Astrocyte (in vitro differentiated cells and primary cell): ENCODE measurements around the gene MTA2. TPM values are rescaled to one million over a fixed set of nuclear protein-coding genes. Genes with fewer than 3 reads are reported as not detected.

Experiments
- DNase-seq: peaks from one replicate; pipeline ENCODE4 v3.0.0-alpha.2; 2010; ENCODE audit warnings: low read depth
- FAIRE-seq: peaks from 2 replicates; lab custom pipeline; 2011; peaks lifted over from hg19 to GRCh38; lab: Jason Lieb, UNC
- H2AFZ ChIP-seq: 2 replicates; pipeline ENCODE4 v1.6.0; 2012; ENCODE audit warnings: low read depth, low read length, inconsistent platforms
- H3K27ac ChIP-seq: 2 replicates; pipeline ENCODE4 v1.5.1; 2011; ENCODE audit warnings: low read depth, low read length, inconsistent platforms
- H3K27me3 ChIP-seq: 2 replicates; pipeline ENCODE4 v1.6.0; 2011; ENCODE audit warnings: low read length, inconsistent platforms; ENCODE audit not compliant: insufficient read depth
- H3K36me3 ChIP-seq: 2 replicates; pipeline ENCODE4 v1.5.1; 2011; ENCODE audit warnings: low read length, inconsistent platforms; ENCODE audit not compliant: insufficient read depth
- H3K4me1 ChIP-seq: 2 replicates; pipeline ENCODE4 v1.5.1; 2011; ENCODE audit warnings: low read length, inconsistent platforms; ENCODE audit not compliant: insufficient read depth
- H3K4me2 ChIP-seq: 2 replicates; pipeline ENCODE4 v1.6.0; 2012; ENCODE audit warnings: low read length, inconsistent platforms
- H3K4me3 ChIP-seq: 2 replicates; pipeline ENCODE4 v1.5.1; 2011; ENCODE audit warnings: low read depth, mild to moderate bottlenecking, low read length, inconsistent platforms; ENCODE audit not compliant: insufficient read depth
- H3K79me2 ChIP-seq: 2 replicates; pipeline ENCODE4 v1.6.0; 2012; ENCODE audit warnings: mild to moderate bottlenecking, low read length, inconsistent platforms; ENCODE audit not compliant: insufficient read depth
- H3K9ac ChIP-seq: 2 replicates; pipeline ENCODE4 v1.6.0; 2012; ENCODE audit warnings: mild to moderate bottlenecking, low read length, inconsistent platforms
- H3K9me3 ChIP-seq: 2 replicates; pipeline ENCODE4 v1.5.1; 2012; ENCODE audit warnings: low read depth, mild to moderate bottlenecking, low read length, inconsistent platforms; ENCODE audit not compliant: insufficient read depth
- H4K20me1 ChIP-seq: 2 replicates; pipeline ENCODE4 v1.6.0; 2012; ENCODE audit warnings: low read length, inconsistent platforms; ENCODE audit not compliant: insufficient read depth
- H3K27ac Mint-ChIP-seq: one replicate; pipeline ENCODE4 v1.8.0; 2021; ENCODE audit warnings: mild to moderate bottlenecking, mixed read lengths; ENCODE audit not compliant: unreplicated experiment
- H3K27me3 Mint-ChIP-seq: one replicate; pipeline ENCODE4 v1.8.0; 2021; ENCODE audit warnings: low read depth, mixed read lengths; ENCODE audit not compliant: unreplicated experiment
- H3K36me3 Mint-ChIP-seq: one replicate; pipeline ENCODE4 v1.8.0; 2021; ENCODE audit warnings: low read depth, mixed read lengths; ENCODE audit not compliant: unreplicated experiment
- H3K4me1 Mint-ChIP-seq: one replicate; pipeline ENCODE4 v1.8.0; 2021; ENCODE audit warnings: low read depth, mixed read lengths; ENCODE audit not compliant: unreplicated experiment
- H3K4me3 Mint-ChIP-seq: one replicate; pipeline ENCODE4 v1.8.0; 2021; ENCODE audit warnings: mild to moderate bottlenecking, moderate library complexity, mixed read lengths; ENCODE audit not compliant: unreplicated experiment
- H3K9me3 Mint-ChIP-seq: one replicate; pipeline ENCODE4 v1.8.0; 2021; ENCODE audit warnings: mild to moderate bottlenecking, mixed read lengths; ENCODE audit not compliant: unreplicated experiment
- CTCF ChIP-seq: IDR thresholded peaks from 2 replicates; pipeline ENCODE4 v1.5.1; 2011; ENCODE audit warnings: low read depth, mild to moderate bottlenecking, inconsistent platforms, low read length, moderate library complexity; ENCODE audit not compliant: insufficient read depth
- EZH2 ChIP-seq: IDR thresholded peaks from 2 replicates; pipeline ENCODE4 v1.6.1; 2012; ENCODE audit warnings: mild to moderate bottlenecking, low read length, inconsistent platforms; ENCODE audit not compliant: insufficient read depth
- total RNA-seq: library from RNA; stranded (reverse); gene quantifications from 2 replicates; pipeline ENCODE4 v1.2.1, GENCODE V29; 2021

Gene MTA2
- total RNA-seq, 1 donor from 2014 or later: 136 TPM

DNA sequence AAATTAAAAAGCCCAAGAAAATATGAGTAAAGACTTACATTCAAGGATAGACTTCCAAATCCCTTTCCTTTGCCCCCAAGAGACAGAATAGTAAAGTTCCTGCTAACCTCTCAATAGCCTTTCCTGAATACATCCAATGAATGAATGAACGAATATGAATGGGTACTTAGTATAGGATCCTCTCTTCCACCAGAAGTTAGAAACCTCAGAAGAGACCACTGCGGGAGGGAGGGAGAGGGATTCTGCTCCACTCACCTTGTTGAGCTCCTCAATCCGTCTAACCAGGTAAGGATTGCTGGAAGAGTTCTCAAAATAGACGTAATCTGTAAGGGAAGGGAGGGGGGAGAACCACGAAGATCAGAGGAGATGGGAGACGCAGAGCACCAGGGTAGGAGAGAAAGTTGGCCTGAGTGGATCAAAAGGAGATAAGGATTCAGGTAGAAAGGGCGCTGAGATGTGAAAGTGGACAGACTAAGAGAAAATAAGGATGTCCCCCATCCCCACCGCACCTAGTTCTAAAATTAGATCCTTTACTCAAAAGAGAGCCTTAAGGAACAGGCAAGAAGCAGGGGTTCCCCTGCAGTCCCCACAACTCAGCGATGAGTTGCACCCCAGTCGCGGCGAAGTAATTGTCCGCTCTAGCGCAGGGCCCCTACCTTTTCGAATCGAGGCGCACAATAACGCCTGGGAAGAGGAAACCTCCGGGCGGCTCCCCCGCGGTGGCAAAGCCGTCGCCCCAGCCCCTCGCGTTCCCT, 1.1 kb downstream of the MTA2 start:
- Mint-ChIP-seq H3K27ac (peak overlapping the region; percentile 96), H3K4me3 (peak overlapping the region; percentile 99), H3K27me3 (peaks cover 6% of the 10 kb centered on the region), H3K9me3 (no peaks in the 10 kb centered on the region), H3K4me1 (peaks cover 20% of the 10 kb centered on the region), H3K36me3 (peaks cover 49% of the 10 kb centered on the region)
- peaks cover 26% of the 10 kb centered on the region for H3K4me1 ChIP-seq
- H3K9me3 ChIP-seq: no peaks in the 10 kb centered on the region
- no peak for TF ChIP-seq EZH2
- TF ChIP-seq CTCF: no peak
- H3K27me3 ChIP-seq: no peaks in the 10 kb centered on the region
- H2AFZ ChIP-seq: peak overlapping the region; percentile 53
- peak overlapping the region; percentile 89 for H3K4me2 ChIP-seq
- peak overlapping the region; percentile 98 for H3K9ac ChIP-seq
- no peak for FAIRE-seq
- H3K27ac ChIP-seq: peak overlapping the region; percentile 87
- H3K36me3 ChIP-seq: peaks cover 26% of the 10 kb centered on the region
- H4K20me1 ChIP-seq: peaks cover 52% of the 10 kb centered on the region
- peak overlapping the region; percentile 94 for H3K4me3 ChIP-seq
- peaks cover 57% of the 10 kb centered on the region for H3K79me2 ChIP-seq
- DNase-seq: no peak

DNA sequence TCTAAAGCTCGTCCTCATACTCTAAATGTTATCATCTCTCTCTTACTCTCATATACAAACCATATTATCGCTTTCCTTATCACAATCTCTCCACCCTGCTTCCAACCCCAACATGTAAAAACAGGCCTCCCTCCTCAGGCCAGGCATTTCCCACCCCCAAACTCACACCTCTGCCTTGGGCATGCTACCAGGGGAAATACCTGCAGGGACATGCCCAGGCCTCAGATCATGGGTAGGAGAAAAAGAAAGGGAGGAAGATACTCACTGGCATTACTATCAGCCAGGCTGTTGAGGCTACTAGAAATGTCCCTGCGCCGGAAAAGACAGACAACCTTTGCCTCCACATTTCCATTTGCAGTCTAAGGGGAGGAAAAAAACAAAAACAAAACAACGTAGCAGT, 1.8 kb downstream of the MTA2 start:
- no peak for TF ChIP-seq EZH2
- no peak for TF ChIP-seq CTCF
- FAIRE-seq: no peak

More for the DNA sequence above, 1.8 kb downstream of the MTA2 start:
- Mint-ChIP-seq H3K27ac (peak overlapping the region; percentile 96), H3K4me1 (peaks cover 20% of the 10 kb centered on the region), H3K9me3 (no peaks in the 10 kb centered on the region), H3K36me3 (peaks cover 52% of the 10 kb centered on the region), H3K4me3 (peak overlapping the region; percentile 99), H3K27me3 (peaks cover 6% of the 10 kb centered on the region)
- H4K20me1 ChIP-seq: peaks cover 59% of the 10 kb centered on the region
- H3K4me3 ChIP-seq: peak overlapping the region; percentile 94
- peak overlapping the region; percentile 98 for H3K9ac ChIP-seq
- no peaks in the 10 kb centered on the region for H3K27me3 ChIP-seq
- peak overlapping the region; percentile 89 for H3K4me2 ChIP-seq
- H2AFZ ChIP-seq: no peak overlapping the region
- no peak for DNase-seq
- peaks cover 63% of the 10 kb centered on the region for H3K79me2 ChIP-seq
- H3K9me3 ChIP-seq: no peaks in the 10 kb centered on the region
- H3K36me3 ChIP-seq: peaks cover 29% of the 10 kb centered on the region
- peaks cover 26% of the 10 kb centered on the region for H3K4me1 ChIP-seq
- no peak overlapping the region for H3K27ac ChIP-seq
